OCI-LY7 (cell line): ENCODE results near the gene ASB7. TPM values are rescaled to one million over a fixed set of nuclear protein-coding genes. Genes with fewer than 3 reads are reported as not detected.

Experiments used
- BruUV-seq: library from RNA; stranded (reverse); fragments of 400-500 nt; replicated peaks from 2 replicates; lab custom pipeline; 2021; lab: Mats Ljungman, UMichigan
- CTCF ChIA-PET: fragments of 300-600 bp; sonication (Branson Sonifier 250); formaldehyde crosslinking; loops from one replicate; lab custom pipeline; 2022; ENCODE audit warnings: antibody characterized with exemption; ENCODE audit not compliant: unreplicated experiment; lab: Charles Lee
- POLR2A ChIA-PET: fragments of 300-600 bp; sonication (Branson Sonifier 250); formaldehyde crosslinking; loops from one replicate; lab custom pipeline; 2022; ENCODE audit warnings: antibody characterized with exemption; lab: Charles Lee
- DNase-seq: peaks from one replicate; pipeline ENCODE4 v3.0.0-alpha.2; 2015; ENCODE audit warnings: low spot score
- H2AFZ ChIP-seq: fragments of 200-600 bp; sonication (generic), shearing (Covaris generic); 2 replicates; pipeline ENCODE4 v1.6.1; 2014; ENCODE audit warnings: mild to moderate bottlenecking, antibody characterized with exemption, low read length, moderate library complexity
- H3K27ac ChIP-seq: fragments of 200-600 bp; sonication (generic); 2 replicates; pipeline ENCODE4 v1.5.1; 2014; ENCODE audit warnings: mixed run types, low read depth, mild to moderate bottlenecking, moderate library complexity, low read length, inconsistent platforms; ENCODE audit not compliant: poor library complexity, severe bottlenecking
- H3K36me3 ChIP-seq: fragments of 200-600 bp; sonication (generic); 2 replicates; pipeline ENCODE4 v1.6.1; 2014; ENCODE audit warnings: mild to moderate bottlenecking, antibody characterized with exemption, low read length, moderate library complexity, mixed read lengths; ENCODE audit not compliant: insufficient read depth
- H3K4me1 ChIP-seq: fragments of 200-600 bp; sonication (generic); 2 replicates; pipeline ENCODE4 v1.5.1; 2014; ENCODE audit warnings: mild to moderate bottlenecking, low read length; ENCODE audit not compliant: insufficient read depth, poor library complexity, severe bottlenecking
- H3K4me2 ChIP-seq: fragments of 200-600 bp; sonication (generic); 2 replicates; pipeline ENCODE4 v1.6.1; 2014; ENCODE audit warnings: mild to moderate bottlenecking, low read length
- H3K4me3 ChIP-seq: fragments of 200-600 bp; sonication (generic); 2 replicates; pipeline ENCODE4 v1.5.1; 2014; ENCODE audit warnings: mild to moderate bottlenecking, low read depth, low read length; ENCODE audit not compliant: poor library complexity, severe bottlenecking
- H3K79me2 ChIP-seq: fragments of 200-600 bp; sonication (generic); 2 replicates; pipeline ENCODE4 v1.6.1; 2016; ENCODE audit warnings: low read depth, mild to moderate bottlenecking, low read length, moderate library complexity, mixed read lengths; ENCODE audit not compliant: insufficient read depth
- H3K9me2 ChIP-seq: fragments of 200-600 bp; sonication (generic); 2 replicates; pipeline ENCODE4 v1.6.1; 2016; ENCODE audit warnings: mild to moderate bottlenecking, low read length, mixed read lengths; ENCODE audit not compliant: insufficient read depth
- H3K9me3 ChIP-seq: fragments of 200-600 bp; sonication (generic); 2 replicates; pipeline ENCODE4 v1.6.1; 2014; ENCODE audit warnings: mild to moderate bottlenecking, mixed run types, low read length, mixed read lengths
- H4K20me1 ChIP-seq: fragments of 200-600 bp; sonication (generic); 2 replicates; pipeline ENCODE4 v1.6.1; 2014; ENCODE audit warnings: mild to moderate bottlenecking, antibody characterized with exemption, low read length, moderate library complexity, mixed read lengths; ENCODE audit not compliant: insufficient read depth
- CTCF ChIP-seq: fragments of 200-600 bp; sonication (generic); conservative IDR thresholded peaks from 2 replicates; pipeline ENCODE4 v1.5.1; 2014; ENCODE audit warnings: mild to moderate bottlenecking, antibody characterized with exemption, low read length, moderate library complexity, mixed read lengths
- EZH2phosphoT487 ChIP-seq: fragments of 200-600 bp; sonication (generic); IDR thresholded peaks from 2 replicates; pipeline ENCODE4 v1.6.1; 2018; ENCODE audit warnings: low read depth, borderline replicate concordance, mild to moderate bottlenecking, mixed run types, antibody characterized with exemption, low read length, moderate library complexity, mixed read lengths
- intact Hi-C: fragments of 100-400 bp; cut with micrococcal nuclease; formaldehyde crosslinking; loops from one replicate; pipeline ENCODE4 v1.10.0; 2022; ENCODE audit not compliant: unreplicated experiment
- total RNA-seq, 2 experiments: library from RNA; depleted of rRNA in 1 of 2; stranded (reverse); fragments of >200 nt in 1 of 2; shearing (Covaris generic) in 1 of 2; gene quantifications; 2 replicates each; pipeline ENCODE4 v1.2.3, GENCODE V29; 2014 to 2022

Gene ASB7
- total RNA-seq, 2 experiments from 2014 or later = 10.9 to 15.2 TPM

- intact Hi-C loops = no loop called here
- Histone ChIP-seq H3K4me2 (no peak overlapping the region), H2AFZ (no peak overlapping the region), H3K27ac (no peak overlapping the region), H3K9me2 (no peaks in the 10 kb centered on the region), H4K20me1 (no peaks in the 10 kb centered on the region; the same call in 1 of the 2 replicates), H3K9me3 (no peaks in the 10 kb centered on the region), H3K36me3 (peaks cover 73% of the 10 kb centered on the region), H3K79me2 (no peaks in the 10 kb centered on the region), H3K4me1 (no peaks in the 10 kb centered on the region), H3K4me3 (no peak overlapping the region)
- CTCF ChIA-PET = no interaction called here
- POLR2A ChIA-PET = interaction anchor here (0.8 to 1.0 kb wide), 2 partner anchors 35 to 257 kb away, joined by 3 to 5 read pairs; no protein-coding TSS in a partner anchor
- DNase-seq = no peak
- BruUV-seq = no TSS peak
- no peak for TF ChIP-seq CTCF
- TF ChIP-seq EZH2phosphoT487 = no peak
These were observed 13.4 kb downstream of the ASB7 start for GRCh38 chr15:100615801-100616200.

GRCh38 chr15:100616700-100617099 is 14.3 kb downstream of the ASB7 start:
- H4K20me1 ChIP-seq = no peaks in the 10 kb centered on the region; the same call in 1 of the 2 replicates
- POLR2A ChIA-PET = no interaction called here
- H2AFZ ChIP-seq = no peak overlapping the region
- no peaks in the 10 kb centered on the region for H3K9me2 ChIP-seq
- peaks cover 3% of the 10 kb centered on the region; the same call in 1 of the 2 replicates for H3K9me3 ChIP-seq
- TF ChIP-seq EZH2phosphoT487 (no peak), CTCF (no peak)
- H3K36me3 ChIP-seq = peaks cover 76% of the 10 kb centered on the region
- DNase-seq = no peak
- H3K79me2 ChIP-seq = no peaks in the 10 kb centered on the region
- H3K27ac ChIP-seq = no peak overlapping the region
- CTCF ChIA-PET = no interaction called here
- no peak overlapping the region for H3K4me2 ChIP-seq
- no TSS peak for BruUV-seq
- no peaks in the 10 kb centered on the region for H3K4me1 ChIP-seq
- H3K4me3 ChIP-seq = no peak overlapping the region
- intact Hi-C loops = no loop called here

- Histone ChIP-seq H3K36me3 (peaks cover 39% of the 10 kb centered on the region), H2AFZ (no peak overlapping the region), H3K4me1 (no peaks in the 10 kb centered on the region), H3K9me2 (no peaks in the 10 kb centered on the region), H3K4me2 (no peak overlapping the region), H3K79me2 (no peaks in the 10 kb centered on the region), H3K27ac (no peak overlapping the region), H3K4me3 (no peak overlapping the region), H4K20me1 (no peaks in the 10 kb centered on the region), H3K9me3 (peaks cover 15% of the 10 kb centered on the region; the same call in 1 of the 2 replicates)
- intact Hi-C loops = no loop called here
- ChIA-PET CTCF (interaction anchor here (0.6 kb wide), 1 partner anchor 766 kb away, joined by 3 read pairs; no protein-coding TSS in a partner anchor), POLR2A (no interaction called here)
- no TSS peak for BruUV-seq
- TF ChIP-seq CTCF (no peak), EZH2phosphoT487 (no peak)
- no peak for DNase-seq
These were observed 20.9 kb downstream of the ASB7 start for GRCh38 chr15:100623301-100623700.
